Upper lobe of left lung (tissue), 6 donors: ENCODE measurements around the gene RTTN. TPM values are rescaled to one million over a fixed set of nuclear protein-coding genes. Genes with fewer than 3 reads are reported as not detected.
"Not testable (repeated sequence)": the region's sequence is repeated elsewhere in the genome, so short reads cannot be mapped to it uniquely, and the experiment has no call there.

ENCODE experiments used
- ATAC-seq, 2 donors: fragments of 200-7000 bp; cut with Tn5 transposase; one replicate each; pipeline ENCODE4 v1.9.1; 2022; ENCODE audit warnings: mild to moderate bottlenecking in 2 of 2, moderate library complexity in 2 of 2; ENCODE audit not compliant: low FRiP score in 2 of 2
- DNase-seq, 2 donors: peaks; one replicate each; pipeline ENCODE4 v3.0.0-alpha.2; 2019 to 2020
- H3K27ac ChIP-seq, 4 donors: fragments of 200-600 bp; sonication (generic); one replicate each; pipeline ENCODE4 v1.5.1; 2016 to 2019
- H3K27me3 ChIP-seq, 4 donors: fragments of 200-600 bp; sonication (generic); one replicate each; pipeline ENCODE4 v1.5.1; 2017 to 2019
- H3K36me3 ChIP-seq, 4 donors: fragments of 200-600 bp; sonication (generic); one replicate each; pipeline ENCODE4 v1.5.1; 2016 to 2019
- H3K4me1 ChIP-seq, 4 donors: fragments of 200-600 bp; sonication (generic); one replicate each; pipeline ENCODE4 v1.5.1; 2018 to 2019
- H3K4me3 ChIP-seq, 4 donors: fragments of 200-600 bp; sonication (generic); one replicate each; pipeline ENCODE4 v1.5.1; 2017 to 2019; ENCODE audit warnings: mild to moderate bottlenecking in 2 of 4, moderate library complexity in 1 of 4
- H3K9me3 ChIP-seq, 4 donors: fragments of 200-600 bp; sonication (generic); one replicate each; pipeline ENCODE4 v1.5.1; 2018 to 2019
- CTCF ChIP-seq, 6 experiments: fragments of 450-650 bp in 4 of 6; fragments of 200-600 bp in 2 of 6; sonication (generic) in 2 of 6; IDR thresholded peaks; one replicate each; pipeline ENCODE4 v1.5.1; 2016 to 2019; ENCODE audit warnings: antibody characterized with exemption in 6 of 6
- EP300 ChIP-seq, 4 donors: sonication (generic); formaldehyde crosslinking; IDR thresholded peaks; one replicate each; pipeline ENCODE4 v1.5.1; 2017; ENCODE audit warnings: antibody characterized with exemption in 4 of 4, control low read depth in 2 of 4
- POLR2A ChIP-seq, 4 donors: fragments of 450-650 bp; IDR thresholded peaks; one replicate each; pipeline ENCODE4 v1.5.1; 2016 to 2017; ENCODE audit warnings: antibody characterized with exemption in 4 of 4, mild to moderate bottlenecking in 2 of 4
- POLR2AphosphoS5 ChIP-seq, 2 donors: sonication (generic); formaldehyde crosslinking; IDR thresholded peaks; one replicate each; pipeline ENCODE4 v1.5.1; 2017; ENCODE audit warnings: antibody characterized with exemption in 2 of 2
- WGBS, 2 donors: methylation state at CpG; one replicate each; pipeline ENCODE4 v1.1.5; 2017 to 2018; 5-methylcytosine and 5-hydroxymethylcytosine counted together
- total RNA-seq, 6 donors: library from RNA; depleted of rRNA in 4 of 6; stranded (reverse); fragments of >200 nt in 4 of 6; gene quantifications; one replicate each; pipeline versions ENCODE4 v1.1.0 to v1.2.1, GENCODE V29; 2016 to 2021
- donor health status: DM: no; HTN: no; CAD: no; lungs with moderate emphysema.
- donor health status: DM: no; HTN: yes; CAD: no; lungs with severe emphysema.

The RTTN gene
- total RNA-seq, 6 donors from 2014 or later, result 8.3 to 32.9 (median 12.5) TPM

GRCh38 chr18:70243131-70243929, 37.8 kb upstream of the RTTN start:
- Histone ChIP-seq H3K9me3 (no peaks in the 10 kb centered on the region), H3K4me3 (no peak overlapping the region), H3K4me1 (no peaks in the 10 kb centered on the region), H3K27ac (no peak overlapping the region), H3K36me3 (no peaks in the 10 kb centered on the region), H3K27me3 (no peaks in the 10 kb centered on the region)
- TF ChIP-seq EP300 (IDR thresholded peaks at IDR 0.05), result peak in 1 of 4 donors; percentile 57
- TF ChIP-seq CTCF (IDR thresholded peaks at IDR 0.05), result no peak
- peak in 1 of 2 donors; percentile 61 for ATAC-seq
- no peak for DNase-seq
- WGBS, 2 donors, result 61 to 67% methylated on average over 13 of the region's 13 CpGs

GRCh38 chr18:70236921-70237320, 31.4 kb upstream of the RTTN start:
- WGBS, 2 donors, result 44 to 60% methylated on average over 1 to 5 of the region's 7 CpGs
- not testable (repeated sequence) for H3K27me3 ChIP-seq, H3K4me3 ChIP-seq, H3K4me1 ChIP-seq, H3K9me3 ChIP-seq, H3K27ac ChIP-seq, DNase-seq, ATAC-seq, H3K36me3 ChIP-seq

GRCh38 chr18:70235478-70235877, 30.0 kb upstream of the RTTN start:
- H3K27me3 ChIP-seq, result no peaks in the 10 kb centered on the region
- no peak for TF ChIP-seq EP300 (IDR thresholded peaks at IDR 0.05)
- no peak for TF ChIP-seq CTCF (IDR thresholded peaks at IDR 0.05)
- TF ChIP-seq POLR2A (IDR thresholded peaks at IDR 0.05), result no peak
- TF ChIP-seq POLR2AphosphoS5 (IDR thresholded peaks at IDR 0.05), result no peak
- ATAC-seq (no peak), DNase-seq (no peak)
- 90 to 97% methylated on average over 5 of the region's 5 CpGs for WGBS, 2 donors
- H3K36me3 ChIP-seq, result no peaks in the 10 kb centered on the region
- no peak overlapping the region for H3K4me3 ChIP-seq
- H3K4me1 ChIP-seq, result no peaks in the 10 kb centered on the region
- H3K27ac ChIP-seq, result no peak overlapping the region
- no peaks in the 10 kb centered on the region for H3K9me3 ChIP-seq

- H3K4me3 ChIP-seq, result no peak overlapping the region
- peak; percentile 43 to 81 for ATAC-seq
- no peak overlapping the region for H3K27ac ChIP-seq
- H3K9me3 ChIP-seq, result no peaks in the 10 kb centered on the region
- no peaks in the 10 kb centered on the region for H3K36me3 ChIP-seq
- no peak for DNase-seq
- no peaks in the 10 kb centered on the region for H3K4me1 ChIP-seq
- H3K27me3 ChIP-seq, result no peaks in the 10 kb centered on the region
- WGBS, 2 donors, result 63 to 77% methylated on average over 12 of the region's 12 CpGs
- TF ChIP-seq POLR2A (IDR thresholded peaks at IDR 0.05) (no peak), CTCF (IDR thresholded peaks at IDR 0.05) (no peak), POLR2AphosphoS5 (IDR thresholded peaks at IDR 0.05) (no peak)
These were observed 29.4 kb upstream of the RTTN start for GRCh38 chr18:70234667-70235459.

GRCh38 chr18:70233974-70234373, 28.5 kb upstream of the RTTN start:
- ATAC-seq, result no peak
- TF ChIP-seq POLR2AphosphoS5 (IDR thresholded peaks at IDR 0.05) (no peak), POLR2A (IDR thresholded peaks at IDR 0.05) (no peak), CTCF (IDR thresholded peaks at IDR 0.05) (no peak), EP300 (IDR thresholded peaks at IDR 0.05) (no peak)
- no peaks in the 10 kb centered on the region for H3K4me1 ChIP-seq
- no peaks in the 10 kb centered on the region for H3K9me3 ChIP-seq
- no peaks in the 10 kb centered on the region for H3K27me3 ChIP-seq
- no peak overlapping the region for H3K4me3 ChIP-seq
- H3K27ac ChIP-seq, result no peak overlapping the region
- H3K36me3 ChIP-seq, result no peaks in the 10 kb centered on the region
- DNase-seq, result no peak
